ENCODE data around the gene UBE2S.

- peak; percentile 75 for TF ChIP-seq EZH2 (IDR thresholded peaks at IDR 0.05; ENCODE audit: low read length)
- no peak for TF ChIP-seq CTCF (optimal IDR thresholded peaks at IDR 0.05 in 1 of 3, IDR thresholded peaks at IDR 0.05 in 1 of 3, conservative IDR thresholded peaks at IDR 0.05 in 1 of 3; ENCODE audit: extremely low read depth in 1 of 3, insufficient read depth in 2 of 3, low read length in 3 of 3)
Measured at GRCh38 chr19:55443045-55443823, 35.6 kb upstream of the UBE2S start, which contains the start of gene SHISA7.

Measured in keratinocyte (primary cell).